ENCODE results near the gene SLC6A6. TPM values are rescaled to one million over a fixed set of nuclear protein-coding genes. Genes with fewer than 3 reads are reported as not detected.
A peak's percentile ranks its signal among the peaks of the same experiment; 100 is the strongest.

Gene SLC6A6
- total RNA-seq, 1 experiment from 2014 or later: 72.6 TPM

- no peak for DNase-seq
- Histone ChIP-seq H2BK120ac (ENCODE audit: low read depth, low read length, poor library complexity, severe bottlenecking) (no peak overlapping the region), H3K14ac (ENCODE audit: insufficient read depth, low read length) (no peak overlapping the region), H3K18ac (ENCODE audit: insufficient read length, low read depth, low read length) (no peak overlapping the region), H3K56ac (ENCODE audit: insufficient read length, low read depth, low read length) (no peak overlapping the region), H3K4me1 (ENCODE audit: insufficient read depth, low read length) (no peaks in the 10 kb centered on the region), H4K5ac (ENCODE audit: insufficient read length, low read depth, low read length) (no peak overlapping the region), H4K8ac (replicated peaks; ENCODE audit: insufficient read length, low read depth, low read length) (no peak overlapping the region), H3K23ac (ENCODE audit: insufficient read length, low read depth, low read length) (no peak overlapping the region), H3K23me2 (ENCODE audit: insufficient read length, low read depth, low read length, poor library complexity, severe bottlenecking) (no peaks in the 10 kb centered on the region), H4K20me1 (ENCODE audit: control insufficient read depth, insufficient read depth, insufficient read length) (no peaks in the 10 kb centered on the region), H3K79me1 (ENCODE audit: insufficient read depth, low read depth, low read length, poor library complexity, severe bottlenecking) (no peaks in the 10 kb centered on the region), H2AK5ac (ENCODE audit: insufficient read length, low read length) (no peak overlapping the region), H3K27me3 (ENCODE audit: insufficient read depth, low read length) (no peaks in the 10 kb centered on the region), H3K9me3 (ENCODE audit: control insufficient read depth, low read depth, low read length) (no peaks in the 10 kb centered on the region), H3T11ph (ENCODE audit: low read length) (no peak overlapping the region), H2BK5ac (ENCODE audit: insufficient read length, low read length) (no peak overlapping the region), H3K4ac (ENCODE audit: low read depth, low read length) (no peak overlapping the region), H3K79me2 (ENCODE audit: insufficient read depth, low read length) (no peaks in the 10 kb centered on the region), H2BK12ac (ENCODE audit: insufficient read length, low read depth, low read length) (no peak overlapping the region), H3K27ac (ENCODE audit: insufficient read length, low read depth, low read length) (no peak overlapping the region), H2BK20ac (ENCODE audit: low read depth, low read length, poor library complexity, severe bottlenecking) (no peak overlapping the region), H3K4me2 (ENCODE audit: insufficient read depth, insufficient read length, low read length) (no peak overlapping the region), H4K91ac (ENCODE audit: insufficient read length, low read depth, low read length) (no peak overlapping the region), H2BK15ac (ENCODE audit: low read depth, low read length) (no peak overlapping the region), H3K9ac (ENCODE audit: extremely low read depth, insufficient read length, low read length) (no peak overlapping the region), H2AFZ (ENCODE audit: low read length) (no peak overlapping the region)
- peaks cover 14 to 19% of the 10 kb centered on the region in 2 experiments for H3K4me1 Mint-ChIP-seq
- no peaks in the 10 kb centered on the region for H3K27me3 Mint-ChIP-seq (ENCODE audit: low read depth)
- H3K27ac Mint-ChIP-seq: peak overlapping the region in 1 of 3 experiments; percentile 71; a peak in 2 of 7 replicates
- no peaks in the 10 kb centered on the region; a peak in 1 of 5 replicates for H3K9me3 Mint-ChIP-seq
- WGBS (ENCODE audit: extremely low coverage, insufficient read length, low lambda C conversion rate): no CpG with 5 or more reads among the region's 8 CpGs
- peaks cover 54 to 90% (median 62%) of the 10 kb centered on the region in 3 experiments for H3K36me3 Mint-ChIP-seq (ENCODE audit: insufficient read depth in 1 of 3, low read depth in 3 of 3)
- TF ChIP-seq, protein P1, sequence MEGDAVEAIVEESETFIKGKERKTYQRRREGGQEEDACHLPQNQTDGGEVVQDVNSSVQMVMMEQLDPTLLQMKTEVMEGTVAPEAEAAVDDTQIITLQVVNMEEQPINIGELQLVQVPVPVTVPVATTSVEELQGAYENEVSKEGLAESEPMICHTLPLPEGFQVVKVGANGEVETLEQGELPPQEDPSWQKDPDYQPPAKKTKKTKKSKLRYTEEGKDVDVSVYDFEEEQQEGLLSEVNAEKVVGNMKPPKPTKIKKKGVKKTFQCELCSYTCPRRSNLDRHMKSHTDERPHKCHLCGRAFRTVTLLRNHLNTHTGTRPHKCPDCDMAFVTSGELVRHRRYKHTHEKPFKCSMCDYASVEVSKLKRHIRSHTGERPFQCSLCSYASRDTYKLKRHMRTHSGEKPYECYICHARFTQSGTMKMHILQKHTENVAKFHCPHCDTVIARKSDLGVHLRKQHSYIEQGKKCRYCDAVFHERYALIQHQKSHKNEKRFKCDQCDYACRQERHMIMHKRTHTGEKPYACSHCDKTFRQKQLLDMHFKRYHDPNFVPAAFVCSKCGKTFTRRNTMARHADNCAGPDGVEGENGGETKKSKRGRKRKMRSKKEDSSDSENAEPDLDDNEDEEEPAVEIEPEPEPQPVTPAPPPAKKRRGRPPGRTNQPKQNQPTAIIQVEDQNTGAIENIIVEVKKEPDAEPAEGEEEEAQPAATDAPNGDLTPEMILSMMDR (conservative IDR thresholded peaks at IDR 0.05): no peak
- H3K4me3 Mint-ChIP-seq: no peak overlapping the region
Measured at GRCh38 chr3:14480207-14481017, 78.0 kb downstream of the SLC6A6 start.

All from H9 (cell line).